ENCODE data around the gene ATG14.
"Not testable (repeated sequence)": the region's sequence is repeated elsewhere in the genome, so short reads cannot be mapped to it uniquely, and the experiment has no call there.

Gene ATG14

DNA sequence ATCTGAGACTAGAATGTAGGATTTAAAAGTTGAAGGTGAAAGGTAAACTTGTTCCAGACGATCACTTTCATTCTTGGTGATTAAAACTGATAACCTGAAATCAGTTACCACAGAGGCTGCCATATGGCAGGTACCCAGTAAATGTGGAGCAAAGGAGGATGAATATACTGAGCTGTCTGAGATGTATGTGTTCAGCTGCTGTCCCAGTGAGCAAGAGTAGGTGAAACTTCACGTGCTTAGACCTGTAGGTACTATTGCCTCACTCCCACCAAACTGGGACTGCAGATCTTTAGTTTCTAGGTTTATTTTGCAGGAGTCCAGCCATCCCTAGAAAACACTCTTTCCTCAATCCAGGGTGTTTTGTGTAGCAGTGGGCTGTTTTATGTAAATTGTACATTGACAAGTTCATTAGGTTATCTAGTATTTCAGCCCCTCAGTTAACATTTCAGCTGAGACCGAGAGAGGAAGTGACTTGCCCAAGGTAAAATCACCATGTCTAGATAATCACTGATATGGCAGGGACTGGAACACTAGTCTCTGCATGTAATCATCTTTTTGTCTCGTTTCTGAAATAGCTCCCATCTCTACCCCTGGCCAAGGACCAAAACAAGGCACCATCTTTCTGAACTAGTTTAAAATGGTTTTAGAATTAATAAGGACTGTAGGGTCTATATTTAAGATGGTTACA is 62.7 kb downstream of the ATG14 start:
- 94% methylated on average over 2 of the region's 4 CpGs for WGBS
- H3K4me2 ChIP-seq (ENCODE audit: low read length, poor library complexity, severe bottlenecking): no peak overlapping the region
- H3K18ac ChIP-seq (ENCODE audit: low read depth in 1 of 2, low read length in 2 of 2): no peak overlapping the region

DNA sequence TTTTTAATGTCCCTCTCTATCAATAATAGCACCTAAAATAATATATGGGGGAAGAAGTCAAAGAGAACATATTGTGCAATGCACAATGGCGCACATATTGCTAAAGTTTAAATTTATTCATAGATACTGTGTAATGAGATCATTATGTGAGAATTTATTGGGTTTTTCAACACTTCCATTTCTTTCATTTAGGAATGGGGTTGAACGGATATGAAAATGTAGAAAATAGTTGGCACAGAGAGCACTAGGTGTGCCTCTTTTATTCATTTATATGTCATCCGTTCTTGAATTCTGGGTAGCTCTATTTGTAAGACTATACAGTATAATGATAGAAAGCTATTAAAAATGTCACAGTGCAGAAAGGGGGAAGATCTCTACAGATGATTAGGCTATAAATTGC is 63.9 kb downstream of the ATG14 start:
- H3K23ac ChIP-seq (ENCODE audit: low read length in 2 of 2): no peak overlapping the region
- H2BK12ac ChIP-seq (ENCODE audit: low read length in 2 of 2): no peak overlapping the region
- H2BK120ac ChIP-seq (ENCODE audit: low read depth, low read length): no peak overlapping the region
- no peak overlapping the region for H4K91ac ChIP-seq (ENCODE audit: low read length)
- H3K18ac ChIP-seq (ENCODE audit: low read depth in 1 of 2, low read length in 2 of 2): no peak overlapping the region
- no peaks in the 10 kb centered on the region for H3K4me1 ChIP-seq (ENCODE audit: control insufficient read depth, insufficient read depth, low read depth, low read length)
- 100% methylated on average over 2 of the region's 3 CpGs for WGBS
- H4K8ac ChIP-seq (ENCODE audit: low read length): no peak overlapping the region
- no peak overlapping the region for H3K27ac ChIP-seq (ENCODE audit: low read length, poor library complexity, severe bottlenecking)
- no peak overlapping the region for H2AK5ac ChIP-seq (ENCODE audit: low read length, severe bottlenecking)
- H3K27me3 ChIP-seq (ENCODE audit: control insufficient read depth in 1 of 2, insufficient read depth in 1 of 2, low read length in 2 of 2): no peaks in the 10 kb centered on the region
- H2AFZ ChIP-seq (ENCODE audit: low read depth, low read length): no peak overlapping the region
- H3K4me2 ChIP-seq (ENCODE audit: low read length, poor library complexity, severe bottlenecking): no peak overlapping the region
- no peak overlapping the region for H3K4me3 ChIP-seq (ENCODE audit: insufficient read depth in 1 of 2, low read depth in 1 of 2, low read length in 2 of 2)
- H3K14ac ChIP-seq (ENCODE audit: low read length in 2 of 2): no peak overlapping the region
- no peak overlapping the region for H3K4ac ChIP-seq (ENCODE audit: low read depth in 1 of 2, low read length in 2 of 2)
- no peak for DNase-seq
- no peak overlapping the region for H2BK5ac ChIP-seq (ENCODE audit: low read depth, low read length, poor library complexity, severe bottlenecking)
- H3K9me3 ChIP-seq (ENCODE audit: control insufficient read depth, low read length): no peaks in the 10 kb centered on the region
- H3K9ac ChIP-seq (ENCODE audit: low read length): no peak overlapping the region
- no peak overlapping the region for H2BK15ac ChIP-seq (ENCODE audit: low read depth, poor library complexity, severe bottlenecking)
- peaks cover 34% of the 10 kb centered on the region for H3K79me1 ChIP-seq (replicated peaks; ENCODE audit: low read length, poor library complexity, severe bottlenecking)
- H3K36me3 ChIP-seq (ENCODE audit: control insufficient read depth in 1 of 2, insufficient read depth in 2 of 2, low read depth in 1 of 2, low read length in 2 of 2): peaks cover 16 to 25% of the 10 kb centered on the region in 2 experiments

More for the DNA sequence above, 62.7 kb downstream of the ATG14 start:
- no peak overlapping the region for H3K14ac ChIP-seq (ENCODE audit: low read length in 2 of 2)
- H4K8ac ChIP-seq (ENCODE audit: low read length): no peak overlapping the region
- no peaks in the 10 kb centered on the region for H3K9me3 ChIP-seq (ENCODE audit: control insufficient read depth, low read length)
- no peak overlapping the region for H2AK5ac ChIP-seq (ENCODE audit: low read length, severe bottlenecking)
- H3K9ac ChIP-seq (ENCODE audit: low read length): no peak overlapping the region
- no peak overlapping the region for H2BK12ac ChIP-seq (ENCODE audit: low read length in 2 of 2)
- H3K27ac ChIP-seq (ENCODE audit: low read length, poor library complexity, severe bottlenecking): no peak overlapping the region
- H3K79me1 ChIP-seq (replicated peaks; ENCODE audit: low read length, poor library complexity, severe bottlenecking): peaks cover 33% of the 10 kb centered on the region
- no peak overlapping the region for H2BK5ac ChIP-seq (ENCODE audit: low read depth, low read length, poor library complexity, severe bottlenecking)
- no peak overlapping the region for H2BK15ac ChIP-seq (ENCODE audit: low read depth, poor library complexity, severe bottlenecking)
- peaks cover 2% of the 10 kb centered on the region for H3K4me1 ChIP-seq (ENCODE audit: control insufficient read depth, insufficient read depth, low read depth, low read length)
- no peak overlapping the region for H3K23ac ChIP-seq (ENCODE audit: low read length in 2 of 2)
- no peak overlapping the region for H4K91ac ChIP-seq (ENCODE audit: low read length)
- no peaks in the 10 kb centered on the region for H3K27me3 ChIP-seq (ENCODE audit: control insufficient read depth in 1 of 2, insufficient read depth in 1 of 2, low read length in 2 of 2)
- H2AFZ ChIP-seq (ENCODE audit: low read depth, low read length): no peak overlapping the region
- no peak overlapping the region for H3K4me3 ChIP-seq (ENCODE audit: insufficient read depth in 1 of 2, low read depth in 1 of 2, low read length in 2 of 2)
- peaks cover 16 to 29% of the 10 kb centered on the region in 2 experiments for H3K36me3 ChIP-seq (ENCODE audit: control insufficient read depth in 1 of 2, insufficient read depth in 2 of 2, low read depth in 1 of 2, low read length in 2 of 2)
- H3K4ac ChIP-seq (ENCODE audit: low read depth in 1 of 2, low read length in 2 of 2): no peak overlapping the region
- no peak for DNase-seq
- no peak overlapping the region for H2BK120ac ChIP-seq (ENCODE audit: low read depth, low read length)

DNA sequence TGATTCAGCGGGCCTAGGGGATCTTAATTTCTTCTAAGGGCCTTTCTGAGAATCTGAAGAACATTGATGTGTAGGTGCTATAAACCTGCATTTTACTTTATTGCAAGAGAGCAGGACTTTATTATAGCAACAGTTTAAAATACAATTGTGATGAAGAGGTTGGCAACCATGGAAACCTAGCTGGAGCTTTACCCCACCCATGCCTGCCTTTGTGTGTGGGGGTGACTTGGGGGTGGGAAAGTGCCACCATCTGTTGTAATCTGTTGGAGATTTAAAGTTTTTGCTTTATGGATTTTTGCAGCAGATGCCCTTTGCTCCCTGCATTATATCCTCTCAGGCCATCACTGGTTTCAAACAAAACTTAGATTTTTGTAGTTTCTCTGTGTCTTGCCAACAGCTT is 64.6 kb downstream of the ATG14 start:
- Histone ChIP-seq H2BK12ac (ENCODE audit: low read length in 2 of 2) (no peak overlapping the region), H3K4me1 (ENCODE audit: control insufficient read depth, insufficient read depth, low read depth, low read length) (no peaks in the 10 kb centered on the region), H3K9me3 (ENCODE audit: control insufficient read depth, low read length) (no peaks in the 10 kb centered on the region), H3K4ac (ENCODE audit: low read depth in 1 of 2, low read length in 2 of 2) (no peak overlapping the region), H3K27me3 (ENCODE audit: control insufficient read depth in 1 of 2, insufficient read depth in 1 of 2, low read length in 2 of 2) (no peaks in the 10 kb centered on the region), H3K79me1 (replicated peaks; ENCODE audit: low read length, poor library complexity, severe bottlenecking) (peaks cover 32% of the 10 kb centered on the region), H3K23ac (ENCODE audit: low read length in 2 of 2) (no peak overlapping the region), H3K4me3 (ENCODE audit: insufficient read depth in 1 of 2, low read depth in 1 of 2, low read length in 2 of 2) (no peak overlapping the region), H3K9ac (ENCODE audit: low read length) (no peak overlapping the region), H2BK15ac (ENCODE audit: low read depth, poor library complexity, severe bottlenecking) (no peak overlapping the region), H3K14ac (ENCODE audit: low read length in 2 of 2) (no peak overlapping the region), H3K4me2 (ENCODE audit: low read length, poor library complexity, severe bottlenecking) (no peak overlapping the region), H4K8ac (ENCODE audit: low read length) (no peak overlapping the region), H3K36me3 (ENCODE audit: control insufficient read depth in 1 of 2, insufficient read depth in 2 of 2, low read depth in 1 of 2, low read length in 2 of 2) (peaks cover 13 to 18% of the 10 kb centered on the region in 2 experiments), H2AFZ (ENCODE audit: low read depth, low read length) (no peak overlapping the region), H3K27ac (ENCODE audit: low read length, poor library complexity, severe bottlenecking) (no peak overlapping the region), H2AK5ac (ENCODE audit: low read length, severe bottlenecking) (no peak overlapping the region), H3K18ac (ENCODE audit: low read depth in 1 of 2, low read length in 2 of 2) (no peak overlapping the region), H4K91ac (ENCODE audit: low read length) (no peak overlapping the region), H2BK120ac (ENCODE audit: low read depth, low read length) (no peak overlapping the region), H2BK5ac (ENCODE audit: low read depth, low read length, poor library complexity, severe bottlenecking) (no peak overlapping the region)
- no peak for DNase-seq
- WGBS: 90% methylated on average over 1 of the region's 1 CpG

DNA sequence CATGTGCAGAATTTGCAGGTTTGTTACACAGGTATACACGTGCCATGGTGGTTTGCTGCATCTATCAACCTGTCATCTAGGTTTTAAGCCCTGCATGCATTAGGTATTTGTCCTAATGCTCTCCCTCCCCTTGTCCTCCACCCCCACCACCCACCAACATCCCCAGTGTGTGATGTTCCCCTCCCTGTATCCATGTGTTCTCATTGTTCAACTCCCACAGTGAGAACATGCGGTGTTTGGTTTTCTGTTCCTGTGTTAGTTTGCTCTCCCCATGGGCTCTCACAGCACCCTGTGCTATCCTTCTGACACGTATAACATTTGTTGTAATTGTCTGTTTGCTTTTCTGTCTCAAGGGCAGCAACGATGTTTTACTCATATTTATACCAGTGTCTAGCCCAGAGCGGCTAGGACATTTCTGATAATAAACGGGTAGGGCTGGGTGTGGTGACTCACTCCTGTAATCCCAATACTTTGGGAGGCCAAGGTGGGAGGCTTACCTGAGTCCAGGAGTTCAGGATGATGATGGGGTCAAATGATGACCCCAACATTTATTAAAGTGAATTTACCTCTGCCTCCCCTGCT is 67.0 kb downstream of the ATG14 start:
- not testable (repeated sequence) for H3K9me3 ChIP-seq (ENCODE audit: control insufficient read depth, low read length); H3K27ac ChIP-seq (ENCODE audit: low read length, poor library complexity, severe bottlenecking); H4K8ac ChIP-seq (ENCODE audit: low read length); H3K23ac ChIP-seq (ENCODE audit: low read length in 2 of 2); H3K18ac ChIP-seq (ENCODE audit: low read depth in 1 of 2, low read length in 2 of 2); H3K27me3 ChIP-seq (ENCODE audit: control insufficient read depth in 1 of 2, insufficient read depth in 1 of 2, low read length in 2 of 2); H3K4ac ChIP-seq (ENCODE audit: low read depth in 1 of 2, low read length in 2 of 2); H3K4me1 ChIP-seq (ENCODE audit: control insufficient read depth, insufficient read depth, low read depth, low read length); H4K91ac ChIP-seq (ENCODE audit: low read length); H2BK15ac ChIP-seq (ENCODE audit: low read depth, poor library complexity, severe bottlenecking); H2AFZ ChIP-seq (ENCODE audit: low read depth, low read length); H3K36me3 ChIP-seq (ENCODE audit: control insufficient read depth in 1 of 2, insufficient read depth in 2 of 2, low read depth in 1 of 2, low read length in 2 of 2); H3K4me3 ChIP-seq (ENCODE audit: insufficient read depth in 1 of 2, low read depth in 1 of 2, low read length in 2 of 2); H2BK5ac ChIP-seq (ENCODE audit: low read depth, low read length, poor library complexity, severe bottlenecking); H3K9ac ChIP-seq (ENCODE audit: low read length); H3K4me2 ChIP-seq (ENCODE audit: low read length, poor library complexity, severe bottlenecking); DNase-seq; H3K14ac ChIP-seq (ENCODE audit: low read length in 2 of 2); H2BK12ac ChIP-seq (ENCODE audit: low read length in 2 of 2); H2BK120ac ChIP-seq (ENCODE audit: low read depth, low read length); H2AK5ac ChIP-seq (ENCODE audit: low read length, severe bottlenecking)
- H3K79me1 ChIP-seq (replicated peaks; ENCODE audit: low read length, poor library complexity, severe bottlenecking): peaks cover 41% of the 10 kb centered on the region
- 75% methylated on average over 6 of the region's 6 CpGs for WGBS
